ENCODE measurements around the gene CHRNA7.

DNA sequence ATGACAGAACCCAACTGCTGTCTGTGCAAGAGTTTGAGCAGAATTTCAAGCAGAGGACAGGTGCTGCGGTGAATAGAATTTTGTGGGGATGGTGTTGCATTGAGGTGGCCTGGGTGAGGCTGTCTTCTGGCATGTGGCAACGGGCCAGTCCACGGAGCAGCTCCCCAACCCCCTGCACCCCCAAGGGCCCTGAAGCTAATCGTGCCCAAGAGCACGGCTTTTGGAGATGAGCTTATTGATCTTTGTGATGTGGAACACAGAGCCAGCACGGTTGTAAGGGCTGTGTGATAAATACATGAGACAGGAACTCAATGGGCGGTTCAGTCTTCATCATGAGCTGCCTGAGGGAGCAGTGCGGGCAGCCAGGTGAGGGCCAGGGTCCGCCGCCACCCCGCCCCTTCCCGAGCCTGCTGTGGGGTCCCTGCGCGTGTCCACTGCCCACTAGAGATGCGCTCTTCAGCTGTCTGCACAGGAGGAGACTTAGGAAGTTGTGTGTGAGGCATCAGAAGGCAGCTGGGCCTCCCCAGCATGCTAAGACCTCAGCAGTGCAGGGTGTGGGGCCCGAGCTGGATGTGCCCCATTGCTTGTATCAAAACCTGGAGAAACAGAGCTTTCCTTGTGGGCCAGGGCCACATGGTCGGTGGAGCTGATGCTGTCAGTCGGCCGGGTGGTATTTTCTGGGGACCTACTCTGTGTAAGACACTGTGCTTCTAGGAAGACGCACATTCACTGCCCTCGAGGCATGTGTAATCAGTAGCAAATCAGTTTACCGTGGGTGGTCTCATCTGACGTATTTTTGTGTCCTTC is 90.5 kb downstream of the CHRNA7 start:
- TF ChIP-seq POLR2A (IDR thresholded peaks at IDR 0.05): no peak
- TF ChIP-seq, protein P1, sequence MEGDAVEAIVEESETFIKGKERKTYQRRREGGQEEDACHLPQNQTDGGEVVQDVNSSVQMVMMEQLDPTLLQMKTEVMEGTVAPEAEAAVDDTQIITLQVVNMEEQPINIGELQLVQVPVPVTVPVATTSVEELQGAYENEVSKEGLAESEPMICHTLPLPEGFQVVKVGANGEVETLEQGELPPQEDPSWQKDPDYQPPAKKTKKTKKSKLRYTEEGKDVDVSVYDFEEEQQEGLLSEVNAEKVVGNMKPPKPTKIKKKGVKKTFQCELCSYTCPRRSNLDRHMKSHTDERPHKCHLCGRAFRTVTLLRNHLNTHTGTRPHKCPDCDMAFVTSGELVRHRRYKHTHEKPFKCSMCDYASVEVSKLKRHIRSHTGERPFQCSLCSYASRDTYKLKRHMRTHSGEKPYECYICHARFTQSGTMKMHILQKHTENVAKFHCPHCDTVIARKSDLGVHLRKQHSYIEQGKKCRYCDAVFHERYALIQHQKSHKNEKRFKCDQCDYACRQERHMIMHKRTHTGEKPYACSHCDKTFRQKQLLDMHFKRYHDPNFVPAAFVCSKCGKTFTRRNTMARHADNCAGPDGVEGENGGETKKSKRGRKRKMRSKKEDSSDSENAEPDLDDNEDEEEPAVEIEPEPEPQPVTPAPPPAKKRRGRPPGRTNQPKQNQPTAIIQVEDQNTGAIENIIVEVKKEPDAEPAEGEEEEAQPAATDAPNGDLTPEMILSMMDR (IDR thresholded peaks at IDR 0.05): no peak

Data from right lobe of liver (tissue), 4 donors.